Vagina (tissue), 2 donors: ENCODE results near the gene KAZN.

Experiments used
- POLR2A ChIP-seq, 2 donors: fragments of 450-650 bp; IDR thresholded peaks; one replicate each; pipeline ENCODE4 v1.6.1; 2017; ENCODE audit warnings: antibody characterized with exemption in 2 of 2, mild to moderate bottlenecking in 2 of 2, moderate library complexity in 2 of 2
- POLR2AphosphoS5 ChIP-seq, 2 donors: sonication (generic); formaldehyde crosslinking; IDR thresholded peaks; one replicate each; pipeline ENCODE4 v1.9.0; 2017; ENCODE audit warnings: antibody characterized with exemption in 2 of 2, mild to moderate bottlenecking in 2 of 2, low read depth in 1 of 2; ENCODE audit not compliant: insufficient read depth in 1 of 2
- TF ChIP-seq, protein P1 (sequence below), 3 experiments: fragments of 450-650 bp in 2 of 3; fragments of 200-600 bp in 1 of 3; sonication (generic) in 1 of 3; IDR thresholded peaks; one replicate each; pipeline ENCODE4 v1.5.1; 2017 to 2019; ENCODE audit warnings: antibody characterized with exemption in 3 of 3, mild to moderate bottlenecking in 2 of 3, moderate library complexity in 2 of 3

DNA sequence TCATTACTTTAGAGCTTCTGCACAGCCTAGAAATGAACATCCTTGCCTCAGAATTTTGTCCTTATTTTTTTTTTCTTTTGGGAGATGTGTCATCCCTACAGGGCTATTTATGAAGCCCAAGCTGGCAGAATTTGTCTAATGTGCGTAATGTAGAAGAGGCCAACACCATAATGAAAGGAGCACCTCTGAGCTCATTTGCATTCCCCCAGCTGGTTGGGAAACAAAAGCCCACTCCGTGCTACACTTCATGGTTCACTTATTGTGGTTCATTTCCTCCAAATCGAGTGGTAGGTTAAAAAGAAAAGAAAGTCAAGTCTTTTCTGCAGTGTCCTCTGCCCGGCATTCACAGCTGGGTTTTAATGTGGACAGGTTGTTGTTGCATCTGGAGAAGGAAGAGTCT, 73.5 kb downstream of the KAZN start:
- no peak for TF ChIP-seq POLR2A (IDR thresholded peaks at IDR 0.05)
- TF ChIP-seq, protein P1, sequence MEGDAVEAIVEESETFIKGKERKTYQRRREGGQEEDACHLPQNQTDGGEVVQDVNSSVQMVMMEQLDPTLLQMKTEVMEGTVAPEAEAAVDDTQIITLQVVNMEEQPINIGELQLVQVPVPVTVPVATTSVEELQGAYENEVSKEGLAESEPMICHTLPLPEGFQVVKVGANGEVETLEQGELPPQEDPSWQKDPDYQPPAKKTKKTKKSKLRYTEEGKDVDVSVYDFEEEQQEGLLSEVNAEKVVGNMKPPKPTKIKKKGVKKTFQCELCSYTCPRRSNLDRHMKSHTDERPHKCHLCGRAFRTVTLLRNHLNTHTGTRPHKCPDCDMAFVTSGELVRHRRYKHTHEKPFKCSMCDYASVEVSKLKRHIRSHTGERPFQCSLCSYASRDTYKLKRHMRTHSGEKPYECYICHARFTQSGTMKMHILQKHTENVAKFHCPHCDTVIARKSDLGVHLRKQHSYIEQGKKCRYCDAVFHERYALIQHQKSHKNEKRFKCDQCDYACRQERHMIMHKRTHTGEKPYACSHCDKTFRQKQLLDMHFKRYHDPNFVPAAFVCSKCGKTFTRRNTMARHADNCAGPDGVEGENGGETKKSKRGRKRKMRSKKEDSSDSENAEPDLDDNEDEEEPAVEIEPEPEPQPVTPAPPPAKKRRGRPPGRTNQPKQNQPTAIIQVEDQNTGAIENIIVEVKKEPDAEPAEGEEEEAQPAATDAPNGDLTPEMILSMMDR (IDR thresholded peaks at IDR 0.05) = no peak
- no peak for TF ChIP-seq POLR2AphosphoS5 (IDR thresholded peaks at IDR 0.05; ENCODE audit: insufficient read depth in 1 of 2, low read depth in 1 of 2)
